ENCODE results near the gene WDR27. TPM values are rescaled to one million over a fixed set of nuclear protein-coding genes. Genes with fewer than 3 reads are reported as not detected.

The WDR27 gene
- total and polyA plus RNA-seq, 12 donors, result 3.2 to 12.0 (median 6.6) TPM

GRCh38 chr6:169654598-169655391 is 47.0 kb downstream of the WDR27 start:
- ATAC-seq, result peak; percentile 73 to 98 (median 98)
- Histone ChIP-seq H3K4me1 (peaks cover 0 to 7% (median 0%) of the 10 kb centered on the region in 9 donors), H3K4me3 (peak overlapping the region in 9 of 10 donors; percentile 8 to 62 (median 47)), H3K27ac (peak overlapping the region in 7 of 10 donors; percentile 16 to 73 (median 65)), H3K9me3 (no peaks in the 10 kb centered on the region), H3K27me3 (no peaks in the 10 kb centered on the region), H3K36me3 (peaks cover 0 to 42% (median 0%) of the 10 kb centered on the region in 9 donors)
- peak in 1 of 2 donors; percentile 69 for DNase-seq
- intact Hi-C loops (cut with DNase I), result loop anchor here in 1 of 10 donors (10.0 kb wide), 1 partner anchor 700 kb away; no protein-coding TSS in a partner anchor
- 46 to 53% methylated on average over 46 of the region's 46 CpGs for WGBS, 2 donors
- peak in 4 of 9 donors; percentile 14 to 31 (median 24) for TF ChIP-seq CTCF (IDR thresholded peaks at IDR 0.05)

GRCh38 chr6:169653691-169654090 is 48.1 kb downstream of the WDR27 start:
- no peak for DNase-seq
- intact Hi-C loops (cut with DNase I), result loop anchor here in 1 of 10 donors (10.0 kb wide), 1 partner anchor 699 kb away; no protein-coding TSS in a partner anchor
- TF ChIP-seq CTCF (IDR thresholded peaks at IDR 0.05), result no peak
- WGBS, 2 donors, result 79% methylated on average over 6 of the region's 6 CpGs
- peak in 2 of 8 donors; percentile 38 to 46 for ATAC-seq
- peak overlapping the region in 3 of 10 donors; percentile 66 to 73 (median 71) for H3K27ac ChIP-seq
- H3K27me3 ChIP-seq, result no peaks in the 10 kb centered on the region
- H3K4me3 ChIP-seq, result peak overlapping the region in 4 of 10 donors; percentile 58 to 62 (median 60)
- H3K9me3 ChIP-seq, result no peaks in the 10 kb centered on the region
- H3K36me3 ChIP-seq, result peaks cover 0 to 32% (median 0%) of the 10 kb centered on the region in 9 donors
- peaks cover 0 to 7% (median 0%) of the 10 kb centered on the region in 9 donors for H3K4me1 ChIP-seq

- WGBS, 2 donors, result 97 to 98% methylated on average over 11 of the region's 11 CpGs
- Histone ChIP-seq H3K27me3 (no peaks in the 10 kb centered on the region), H3K4me3 (no peak overlapping the region), H3K36me3 (peaks cover 0 to 24% (median 0%) of the 10 kb centered on the region in 9 donors), H3K4me1 (peaks cover 0 to 7% (median 0%) of the 10 kb centered on the region in 9 donors), H3K9me3 (no peaks in the 10 kb centered on the region), H3K27ac (no peak overlapping the region)
- intact Hi-C loops (cut with DNase I), result loop anchor here in 1 of 10 donors (10.0 kb wide), 1 partner anchor 698 kb away; no protein-coding TSS in a partner anchor
- ATAC-seq (no peak), DNase-seq (no peak)
- TF ChIP-seq CTCF (IDR thresholded peaks at IDR 0.05), result no peak
Measured at GRCh38 chr6:169652896-169653295, 48.9 kb downstream of the WDR27 start.

GRCh38 chr6:169651498-169651897 is 50.3 kb downstream of the WDR27 start:
- Histone ChIP-seq H3K27me3 (no peaks in the 10 kb centered on the region), H3K27ac (no peak overlapping the region), H3K4me3 (no peak overlapping the region), H3K36me3 (peaks cover 0 to 10% (median 0%) of the 10 kb centered on the region in 9 donors), H3K4me1 (peaks cover 0 to 7% (median 0%) of the 10 kb centered on the region in 9 donors), H3K9me3 (no peaks in the 10 kb centered on the region)
- WGBS, 2 donors, result 89 to 90% methylated on average over 12 of the region's 12 CpGs
- ATAC-seq, result no peak
- intact Hi-C loops (cut with DNase I), result loop anchor here in 1 of 10 donors (10.0 kb wide), 1 partner anchor 697 kb away; no protein-coding TSS in a partner anchor
- no peak for TF ChIP-seq CTCF (IDR thresholded peaks at IDR 0.05)
- no peak for DNase-seq

Measured in heart right ventricle (tissue), 16 donors.